ENCODE measurements around the gene EDNRA. TPM values are rescaled to one million over a fixed set of nuclear protein-coding genes. Genes with fewer than 3 reads are reported as not detected.
A peak's percentile ranks its signal among the peaks of the same experiment; 100 is the strongest.

The EDNRA gene
- total and polyA plus RNA-seq, 9 of the 15 experiments (the other 6 are each of a cell fraction or from before 2014, with no cell fraction given), result not detected

GRCh38 chr4:147590249-147590920, 109.5 kb downstream of the EDNRA start (continued):
- TF ChIP-seq, protein P1, sequence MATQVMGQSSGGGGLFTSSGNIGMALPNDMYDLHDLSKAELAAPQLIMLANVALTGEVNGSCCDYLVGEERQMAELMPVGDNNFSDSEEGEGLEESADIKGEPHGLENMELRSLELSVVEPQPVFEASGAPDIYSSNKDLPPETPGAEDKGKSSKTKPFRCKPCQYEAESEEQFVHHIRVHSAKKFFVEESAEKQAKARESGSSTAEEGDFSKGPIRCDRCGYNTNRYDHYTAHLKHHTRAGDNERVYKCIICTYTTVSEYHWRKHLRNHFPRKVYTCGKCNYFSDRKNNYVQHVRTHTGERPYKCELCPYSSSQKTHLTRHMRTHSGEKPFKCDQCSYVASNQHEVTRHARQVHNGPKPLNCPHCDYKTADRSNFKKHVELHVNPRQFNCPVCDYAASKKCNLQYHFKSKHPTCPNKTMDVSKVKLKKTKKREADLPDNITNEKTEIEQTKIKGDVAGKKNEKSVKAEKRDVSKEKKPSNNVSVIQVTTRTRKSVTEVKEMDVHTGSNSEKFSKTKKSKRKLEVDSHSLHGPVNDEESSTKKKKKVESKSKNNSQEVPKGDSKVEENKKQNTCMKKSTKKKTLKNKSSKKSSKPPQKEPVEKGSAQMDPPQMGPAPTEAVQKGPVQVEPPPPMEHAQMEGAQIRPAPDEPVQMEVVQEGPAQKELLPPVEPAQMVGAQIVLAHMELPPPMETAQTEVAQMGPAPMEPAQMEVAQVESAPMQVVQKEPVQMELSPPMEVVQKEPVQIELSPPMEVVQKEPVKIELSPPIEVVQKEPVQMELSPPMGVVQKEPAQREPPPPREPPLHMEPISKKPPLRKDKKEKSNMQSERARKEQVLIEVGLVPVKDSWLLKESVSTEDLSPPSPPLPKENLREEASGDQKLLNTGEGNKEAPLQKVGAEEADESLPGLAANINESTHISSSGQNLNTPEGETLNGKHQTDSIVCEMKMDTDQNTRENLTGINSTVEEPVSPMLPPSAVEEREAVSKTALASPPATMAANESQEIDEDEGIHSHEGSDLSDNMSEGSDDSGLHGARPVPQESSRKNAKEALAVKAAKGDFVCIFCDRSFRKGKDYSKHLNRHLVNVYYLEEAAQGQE (IDR thresholded peaks at IDR 0.05; ENCODE audit: borderline replicate concordance), result peak; percentile 64; the same call in 1 of the 2 replicates
- TF ChIP-seq, protein P1 (CRISPR knock-in tag; IDR thresholded peaks at IDR 0.05; ENCODE audit: low read depth), result no peak
- no peak for TF ChIP-seq MCM7 (IDR thresholded peaks at IDR 0.05)
- TF ChIP-seq ZNF212 (CRISPR knock-in tag; IDR thresholded peaks at IDR 0.05), result no peak
- no peak for TF ChIP-seq FOXK1 (CRISPR knock-in tag; IDR thresholded peaks at IDR 0.05; ENCODE audit: borderline replicate concordance)
- TF ChIP-seq RHOXF2B (CRISPR knock-in tag; conservative IDR thresholded peaks at IDR 0.05), result no peak
- no peak for TF ChIP-seq ELK3 (CRISPR knock-in tag; IDR thresholded peaks at IDR 0.05)
- no peak for TF ChIP-seq MAFK (IDR thresholded peaks at IDR 0.05; ENCODE audit: low read length)
- TF ChIP-seq, protein P2, sequence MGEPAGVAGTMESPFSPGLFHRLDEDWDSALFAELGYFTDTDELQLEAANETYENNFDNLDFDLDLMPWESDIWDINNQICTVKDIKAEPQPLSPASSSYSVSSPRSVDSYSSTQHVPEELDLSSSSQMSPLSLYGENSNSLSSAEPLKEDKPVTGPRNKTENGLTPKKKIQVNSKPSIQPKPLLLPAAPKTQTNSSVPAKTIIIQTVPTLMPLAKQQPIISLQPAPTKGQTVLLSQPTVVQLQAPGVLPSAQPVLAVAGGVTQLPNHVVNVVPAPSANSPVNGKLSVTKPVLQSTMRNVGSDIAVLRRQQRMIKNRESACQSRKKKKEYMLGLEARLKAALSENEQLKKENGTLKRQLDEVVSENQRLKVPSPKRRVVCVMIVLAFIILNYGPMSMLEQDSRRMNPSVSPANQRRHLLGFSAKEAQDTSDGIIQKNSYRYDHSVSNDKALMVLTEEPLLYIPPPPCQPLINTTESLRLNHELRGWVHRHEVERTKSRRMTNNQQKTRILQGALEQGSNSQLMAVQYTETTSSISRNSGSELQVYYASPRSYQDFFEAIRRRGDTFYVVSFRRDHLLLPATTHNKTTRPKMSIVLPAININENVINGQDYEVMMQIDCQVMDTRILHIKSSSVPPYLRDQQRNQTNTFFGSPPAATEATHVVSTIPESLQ (CRISPR knock-in tag; IDR thresholded peaks at IDR 0.05), result no peak
- no peak for TF ChIP-seq CBFA2T2 (conservative IDR thresholded peaks at IDR 0.05)
- TF ChIP-seq WHSC1 (IDR thresholded peaks at IDR 0.05; ENCODE audit: low read length), result no peak
- TF ChIP-seq POLR2A (conservative IDR thresholded peaks at IDR 0.05), result no peak
- TF ChIP-seq ZNF217 (CRISPR knock-in tag; IDR thresholded peaks at IDR 0.05), result no peak
- no peak for TF ChIP-seq ZNF785 (CRISPR knock-in tag; IDR thresholded peaks at IDR 0.05)
- TF ChIP-seq NFRKB (IDR thresholded peaks at IDR 0.05; ENCODE audit: low read depth), result no peak
- peak; percentile 8; the same call in 1 of the 2 replicates for TF ChIP-seq ZNF316 (IDR thresholded peaks at IDR 0.05)
- TF ChIP-seq ILF3 (IDR thresholded peaks at IDR 0.05; ENCODE audit: borderline replicate concordance), result no peak
- TF ChIP-seq SMC3 (conservative IDR thresholded peaks at IDR 0.05; ENCODE audit: insufficient read depth, low read depth, low read length), result peak; percentile 70
